Measurements from ENCODE around the gene ITGAV.

DNA sequence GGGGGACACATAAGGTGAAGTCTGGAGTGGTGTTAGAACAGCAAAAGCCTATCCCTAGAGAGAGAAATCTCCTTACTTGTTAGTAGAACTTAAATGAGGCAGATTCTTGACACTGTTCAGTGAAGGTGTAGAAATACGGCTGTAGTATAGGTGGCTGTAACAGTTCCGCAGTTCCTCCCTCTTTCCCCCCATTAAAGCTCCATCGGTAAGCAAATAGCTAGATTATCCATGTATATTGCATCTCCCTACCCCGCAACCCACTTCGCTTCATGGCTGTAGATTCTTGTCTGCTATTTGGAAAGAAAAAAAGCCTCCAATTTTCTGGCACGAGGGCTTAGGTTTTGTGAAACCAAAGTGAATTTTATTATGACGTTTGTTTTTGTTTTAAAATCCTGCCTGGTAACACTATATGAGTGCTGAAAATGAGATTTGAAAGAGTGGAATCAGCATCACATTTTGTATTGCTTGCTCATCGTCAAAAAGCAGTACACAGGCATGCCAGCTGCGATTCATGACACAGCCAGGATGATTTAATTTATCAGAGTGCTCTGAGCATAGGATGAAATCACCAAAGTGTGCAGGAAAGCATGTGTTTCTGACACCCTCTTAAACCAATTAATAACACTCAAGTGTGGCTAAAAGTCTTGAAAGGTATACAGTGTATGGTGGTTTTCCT, 105.4 kb downstream of the ITGAV start:
- TF ChIP-seq POLR2A (IDR thresholded peaks at IDR 0.05; ENCODE audit: low read depth, low read length), result no peak
- TF ChIP-seq POLR2AphosphoS5 (IDR thresholded peaks at IDR 0.05; ENCODE audit: low read depth, low read length), result no peak
- TF ChIP-seq TAF1 (IDR thresholded peaks at IDR 0.05; ENCODE audit: borderline replicate concordance, low read depth, low read length), result no peak
